HepG2 (cell line): ENCODE results near the gene ADGRL2. TPM values are rescaled to one million over a fixed set of nuclear protein-coding genes. Genes with fewer than 3 reads are reported as not detected.

Experiments
- ATAC-seq: fragments of 200-7000 bp; cut with Tn5 transposase; 3 replicates; pipeline ENCODE4 v1.9.1; 2020; ENCODE audit warnings: mild to moderate bottlenecking, moderate library complexity
- BruUV-seq: library from RNA; stranded (reverse); fragments of 400-500 nt; replicated peaks from 2 replicates; lab custom pipeline; 2021; lab: Mats Ljungman, UMichigan
- CTCF ChIA-PET: fragments of 300-600 bp; formaldehyde crosslinking; extraction: SDS; loops from one replicate; lab custom pipeline; 2021; ENCODE audit warnings: low total read pairs, inconsistent platforms, low intra/inter-chr PET ratio; lab: Yijun Ruan, JAX
- POLR2A ChIA-PET: fragments of 350-600 bp; sonication (Branson Sonifier 250); formaldehyde crosslinking; loops from one replicate; lab custom pipeline; 2020; ENCODE audit warnings: antibody characterized with exemption, inconsistent platforms; lab: Yijun Ruan, JAX
- DNase-seq: peaks from one replicate; pipeline ENCODE4 v3.0.0-alpha.2; 2015; ENCODE audit warnings: low spot score
- FAIRE-seq: peaks from 3 replicates; lab custom pipeline; 2011; peaks lifted over from hg19 to GRCh38; lab: Jason Lieb, UNC
- H2AFZ ChIP-seq: one replicate; pipeline ENCODE4 v1.6.1; 2011; ENCODE audit warnings: low read length, inconsistent platforms
- H3K27ac ChIP-seq: fragments of 300-600 bp; 3 replicates; pipeline ENCODE4 v1.8.0; 2011; ENCODE audit warnings: mixed run types, mild to moderate bottlenecking, mixed read lengths, low read length, inconsistent platforms; ENCODE audit not compliant: insufficient read depth; ENCODE audit errors: extremely low read length
- H3K27me3 ChIP-seq, 2 experiments: fragments of 200-600 bp in 1 of 2; 2 replicates in 1 of 2; 3 replicates in 1 of 2; pipeline versions ENCODE4 v1.6.0 to v1.8.0; 2011; ENCODE audit warnings: low read length in 2 of 2, mild to moderate bottlenecking in 2 of 2, moderate library complexity in 2 of 2, inconsistent platforms in 1 of 2; ENCODE audit not compliant: insufficient read depth in 2 of 2, control insufficient read depth in 1 of 2
- H3K36me3 ChIP-seq, 2 experiments: fragments of 200-600 bp in 1 of 2; replicated peaks in 1 of 2; 2 replicates in 1 of 2; 3 replicates in 1 of 2; pipeline versions ENCODE4 v1.5.1 to v1.8.0; 2011; ENCODE audit warnings: low read length in 2 of 2, inconsistent platforms in 1 of 2; ENCODE audit not compliant: insufficient read depth in 2 of 2, control insufficient read depth in 1 of 2
- H3K4me1 ChIP-seq: 2 replicates; pipeline ENCODE4 v1.5.1; 2012; ENCODE audit warnings: low read length, inconsistent platforms; ENCODE audit not compliant: insufficient read depth
- H3K4me2 ChIP-seq: 2 replicates; pipeline ENCODE4 v1.6.0; 2011; ENCODE audit warnings: low read depth, low read length, inconsistent platforms
- H3K4me3 ChIP-seq, 3 experiments: fragments of 200-600 bp in 1 of 3; sonication (generic), shearing (Covaris generic) in 1 of 3; replicated peaks in 1 of 3; 2 replicates each; pipeline ENCODE4 v1.5.1; 2011 to 2016; ENCODE audit warnings: low read length in 3 of 3, inconsistent platforms in 2 of 3, low read depth in 2 of 3, mild to moderate bottlenecking in 2 of 3, control low read depth in 1 of 3, mixed read lengths in 1 of 3; ENCODE audit not compliant: insufficient read depth in 1 of 3
- H3K79me2 ChIP-seq: one replicate; pipeline ENCODE4 v1.6.1; 2011; ENCODE audit warnings: low read length, inconsistent platforms; ENCODE audit not compliant: insufficient read depth
- H3K9ac ChIP-seq: 2 replicates; pipeline ENCODE4 v1.6.0; 2011; ENCODE audit warnings: mild to moderate bottlenecking, low read depth, low read length, inconsistent platforms; ENCODE audit not compliant: insufficient read depth
- H3K9me3 ChIP-seq: 2 replicates; pipeline ENCODE4 v1.5.1; 2012; ENCODE audit warnings: mild to moderate bottlenecking, low read length
- H4K20me1 ChIP-seq: 2 replicates; pipeline ENCODE4 v1.6.0; 2011; ENCODE audit warnings: inconsistent platforms, mild to moderate bottlenecking, low read length, moderate library complexity; ENCODE audit not compliant: insufficient read depth
- PHF21A ChIP-seq: sonication (generic); formaldehyde crosslinking; IDR thresholded peaks from 2 replicates; pipeline ENCODE4 v1.5.0; 2020; ENCODE audit warnings: mild to moderate bottlenecking, missing genetic modification reagents
- SATB2 ChIP-seq: sonication (generic); formaldehyde crosslinking; IDR thresholded peaks from 2 replicates; pipeline ENCODE4 v1.5.0; 2020; ENCODE audit warnings: missing genetic modification reagents
- SNRNP70 ChIP-seq: fragments of 200-400 bp; formaldehyde crosslinking; IDR thresholded peaks from 2 replicates; pipeline ENCODE4 v1.6.1; 2017; ENCODE audit warnings: mild to moderate bottlenecking, low read depth, low read length, moderate library complexity
- TGIF2 ChIP-seq: IDR thresholded peaks from 2 replicates; pipeline ENCODE4 v1.6.1; 2016; ENCODE audit warnings: control low read depth, missing compliant biosample characterization
- ZNF317 ChIP-seq: sonication (generic); formaldehyde crosslinking; IDR thresholded peaks from 2 replicates; pipeline ENCODE4 v1.5.0; 2020; ENCODE audit warnings: mild to moderate bottlenecking, missing genetic modification reagents
- WGBS: methylation state at CpG from one replicate; pipeline ENCODE4 v1.1.6; 2017; ENCODE audit warnings: low lambda C conversion rate; 5-methylcytosine and 5-hydroxymethylcytosine counted together
- in situ Hi-C: cut with HindIII; loops from 2 replicates; pipeline ENCODE4 v1.10.0; 2017; ENCODE audit warnings: low pct_unique_long_range_greater_than_20kb; ENCODE audit not compliant: extremely low pct_ligation_motif_present
- intact Hi-C: fragments of 100-400 bp; cut with micrococcal nuclease; formaldehyde crosslinking; loops from one replicate; pipeline ENCODE4 v1.10.0; 2022; ENCODE audit not compliant: unreplicated experiment
- polyA plus RNA-seq, 8 experiments: library from polyadenylated mRNA; depleted of rRNA in 3 of 8; stranded (reverse) in 7 of 8; unstranded in 1 of 8; fragments of >200 nt; fragmentation: Illumina TruSeq in 4 of 8; extraction: Trizol in 4 of 8; gene quantifications; 2 replicates each; pipeline versions ENCODE4 v1.2.1 to v1.2.3, GENCODE V29; 2011 to 2016; ENCODE audit warnings: low read depth in 4 of 8, missing spikeins in 1 of 8, mixed read lengths in 1 of 8; ENCODE audit not compliant: insufficient read depth in 1 of 8
- total RNA-seq, 5 experiments: library from RNA; depleted of rRNA; stranded (reverse); fragments of >200 nt; fragmentation: Illumina TruSeq; extraction: Trizol; gene quantifications; 2 replicates each; pipeline ENCODE4 v1.2.3, GENCODE V29; 2016; ENCODE audit warnings: low read depth in 1 of 5

ADGRL2 gene
- total and polyA plus RNA-seq, 2 of the 13 experiments (the other 11 are each of a cell fraction or from before 2014, with no cell fraction given) = 15.3 to 31.6 TPM

DNA sequence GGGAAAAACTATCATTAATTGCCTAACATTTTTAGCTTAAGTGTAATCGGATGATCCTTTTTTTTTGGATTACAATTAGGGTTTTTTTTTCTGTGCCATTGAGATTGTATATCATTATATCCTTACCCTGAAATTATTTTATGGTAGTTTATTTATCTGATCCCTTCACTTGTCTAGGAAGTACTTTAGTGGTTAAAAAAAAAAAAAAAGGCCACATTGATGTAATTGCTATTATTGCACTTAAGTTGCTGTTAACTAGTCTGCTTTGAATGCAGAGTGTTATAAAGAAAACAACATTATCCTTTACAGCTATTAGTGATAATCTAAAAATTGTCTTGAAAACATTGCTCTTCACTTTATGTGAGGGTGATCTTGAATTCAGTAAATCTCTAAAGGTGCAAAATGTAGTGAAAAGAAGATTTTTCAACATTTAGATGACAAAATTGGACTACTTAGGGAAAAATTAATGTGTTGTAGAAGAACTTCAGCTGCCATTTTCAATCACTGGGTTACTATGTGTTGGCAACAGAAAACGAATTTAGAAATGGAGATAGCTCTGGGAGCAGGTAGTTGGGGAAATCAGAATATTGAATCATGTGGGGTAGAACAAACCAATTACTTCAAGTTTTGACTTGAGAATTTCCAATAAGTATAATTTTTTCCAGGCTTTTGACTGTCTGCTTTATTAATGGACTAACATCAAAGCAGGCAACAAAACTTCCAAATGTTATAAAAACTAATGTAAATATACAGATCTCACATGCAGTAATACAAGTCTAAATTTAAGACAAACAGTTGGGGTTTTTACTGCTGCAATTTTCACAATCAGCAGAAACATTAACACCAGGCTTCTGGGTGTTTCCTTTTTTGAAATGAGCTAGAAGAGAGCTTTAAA lies 5.0 kb downstream of the ADGRL2 start:
- intact Hi-C loops = no loop called here
- FAIRE-seq = no peak
- H3K27me3 ChIP-seq = peaks cover 2 to 17% of the 10 kb centered on the region in 2 experiments; a peak in 4 of 5 replicates
- H4K20me1 ChIP-seq = no peaks in the 10 kb centered on the region
- 45% methylated on average over 2 of the region's 2 CpGs for WGBS
- BruUV-seq = no TSS peak
- peaks cover 73% of the 10 kb centered on the region for H3K79me2 ChIP-seq
- no peak overlapping the region for H3K4me3 ChIP-seq
- DNase-seq = no peak
- H3K9me3 ChIP-seq = no peaks in the 10 kb centered on the region
- ChIA-PET POLR2A (no interaction called here), CTCF (no interaction called here)
- TF ChIP-seq PHF21A (CRISPR knock-in tag) (no peak), SATB2 (CRISPR knock-in tag) (no peak)
- H3K27ac ChIP-seq = no peak overlapping the region
- no peak overlapping the region for H3K9ac ChIP-seq
- H2AFZ ChIP-seq = no peak overlapping the region
- in situ Hi-C loops = no loop called here
- no peaks in the 10 kb centered on the region for H3K36me3 ChIP-seq
- no peak for ATAC-seq
- peak overlapping the region; percentile 16 for H3K4me2 ChIP-seq
- H3K4me1 ChIP-seq = peaks cover 36% of the 10 kb centered on the region

- Histone ChIP-seq H3K4me2 (no peak overlapping the region), H3K4me3 (no peak overlapping the region), H3K9me3 (no peaks in the 10 kb centered on the region), H3K27ac (no peak overlapping the region), H3K27me3 (peaks cover 2 to 16% of the 10 kb centered on the region in 2 experiments; a peak in 4 of 5 replicates), H2AFZ (no peak overlapping the region), H3K4me1 (peaks cover 36% of the 10 kb centered on the region), H4K20me1 (no peaks in the 10 kb centered on the region), H3K9ac (no peak overlapping the region), H3K36me3 (no peaks in the 10 kb centered on the region), H3K79me2 (peaks cover 80% of the 10 kb centered on the region)
- ATAC-seq (no peak), FAIRE-seq (no peak), DNase-seq (no peak)
- no TSS peak for BruUV-seq
- intact Hi-C loops (no loop called here), in situ Hi-C loops (no loop called here)
- TF ChIP-seq SNRNP70 (no peak), ZNF317 (CRISPR knock-in tag) (no peak), TGIF2 (CRISPR knock-in tag) (no peak)
- CTCF ChIA-PET = no interaction called here
- POLR2A ChIA-PET = no interaction called here
- WGBS = 52% methylated on average over 2 of the region's 2 CpGs
Observed at GRCh38 chr1:81806432-81806770, 5.7 kb downstream of the ADGRL2 start.
